Epidermal melanocyte (primary cell): ENCODE data around the gene CDC42EP3.

Source experiments
- DNase-seq: peaks from one replicate; pipeline ENCODE4 v3.0.0; 2011; ENCODE audit warnings: low spot score; ENCODE audit not compliant: insufficient read length

The CDC42EP3 gene, protein sequence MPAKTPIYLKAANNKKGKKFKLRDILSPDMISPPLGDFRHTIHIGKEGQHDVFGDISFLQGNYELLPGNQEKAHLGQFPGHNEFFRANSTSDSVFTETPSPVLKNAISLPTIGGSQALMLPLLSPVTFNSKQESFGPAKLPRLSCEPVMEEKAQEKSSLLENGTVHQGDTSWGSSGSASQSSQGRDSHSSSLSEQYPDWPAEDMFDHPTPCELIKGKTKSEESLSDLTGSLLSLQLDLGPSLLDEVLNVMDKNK

DNA sequence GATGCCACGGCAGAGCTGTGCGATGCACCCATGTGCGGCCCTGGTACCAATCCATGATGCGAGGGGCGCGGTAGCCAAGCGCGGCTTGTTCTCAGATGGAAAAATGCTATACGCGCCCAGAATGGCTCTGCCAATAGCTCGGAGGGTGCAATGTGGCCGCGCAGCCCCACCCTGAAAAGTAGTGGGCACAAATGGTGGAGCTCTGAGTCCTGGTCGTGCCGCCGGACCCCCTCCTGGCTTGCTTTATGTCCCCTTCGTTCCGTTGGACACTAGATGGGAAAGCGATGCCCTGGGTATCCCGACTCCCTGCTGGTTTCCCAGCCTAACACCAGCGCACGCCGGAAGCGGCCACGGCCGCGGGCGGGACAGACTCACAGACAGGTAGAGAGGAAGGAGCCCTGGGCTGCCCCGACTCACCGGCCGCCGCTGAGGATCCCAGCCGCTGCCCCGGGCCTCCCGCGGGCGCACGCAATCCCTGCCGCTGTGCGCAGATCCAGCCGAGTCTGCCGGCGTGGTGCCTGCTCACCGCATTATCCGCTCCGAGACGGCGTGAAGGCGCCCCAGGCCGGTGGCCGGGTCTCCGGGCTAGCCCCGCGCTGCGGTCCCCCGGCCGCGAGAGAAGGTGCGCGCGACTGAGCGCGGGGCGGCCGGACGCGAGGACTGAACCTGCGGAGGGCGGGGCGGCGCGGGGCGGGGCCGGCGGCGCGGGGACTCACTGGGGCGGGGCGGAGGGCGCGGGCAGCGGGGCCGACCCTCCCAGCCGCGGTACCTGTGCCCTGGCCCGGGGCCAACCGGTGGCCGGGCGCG, at the start of gene CDC42EP3:
Gene CDC42EP3 (minus strand): TSS at position 634 of the 807 bp plus-strand sequence. CDS start 25,055 bp downstream, outside the sequence.
- DNase-seq, result no peak

DNA sequence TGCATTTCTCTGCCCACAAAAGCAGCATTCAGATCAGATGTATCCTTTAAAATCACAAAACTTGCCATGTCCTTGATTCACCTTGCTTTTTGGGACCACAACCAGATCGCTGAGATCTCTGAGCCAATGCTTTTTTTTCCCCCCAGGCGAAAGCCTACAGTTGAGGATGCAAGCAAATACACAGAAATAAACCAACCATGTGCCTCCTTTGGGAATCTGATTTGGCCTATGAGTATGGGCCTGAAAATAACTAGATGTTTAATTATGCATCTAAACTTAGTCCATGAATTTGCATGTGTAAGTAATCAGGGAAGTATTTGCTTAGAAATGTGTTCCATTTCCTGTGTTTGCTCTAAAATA, 49.7 kb upstream of the CDC42EP3 start:
- DNase-seq, result no peak

DNA sequence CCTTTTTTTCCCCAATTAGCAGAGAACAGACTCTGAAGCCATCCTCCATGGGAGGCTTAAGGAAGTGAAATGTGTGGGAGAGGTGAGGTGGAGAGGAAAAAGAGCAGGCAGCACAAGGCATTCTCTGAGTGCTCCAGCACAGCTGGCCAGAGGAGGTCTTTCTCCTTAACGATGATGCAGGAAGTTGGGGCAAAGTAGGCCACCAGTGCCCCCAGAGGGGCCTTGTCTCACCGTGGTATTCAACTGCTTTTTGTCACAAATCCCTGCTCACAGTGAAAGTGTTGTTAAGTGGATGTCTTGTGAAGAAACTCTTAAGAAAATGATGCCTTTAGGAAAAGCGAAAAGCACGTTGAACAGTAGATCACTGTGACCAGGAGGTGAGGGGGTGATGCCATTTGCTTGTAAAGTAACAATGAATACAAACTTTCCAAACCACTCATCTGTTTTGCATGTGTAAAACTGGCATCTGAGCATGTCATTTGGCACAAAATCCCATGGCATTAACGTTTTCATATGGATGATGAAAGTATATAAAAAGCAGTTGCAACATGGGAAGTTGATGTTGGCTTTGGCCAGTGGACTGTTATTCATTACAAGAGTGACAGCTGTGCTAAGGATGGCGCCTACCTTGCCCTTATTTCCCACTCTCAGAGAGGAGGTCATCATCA, 49.2 kb upstream of the CDC42EP3 start:
- peak; percentile 33 for DNase-seq

- no peak for DNase-seq
Measured at GRCh38 chr2:37718515-37719161, 47.2 kb upstream of the CDC42EP3 start.

DNA sequence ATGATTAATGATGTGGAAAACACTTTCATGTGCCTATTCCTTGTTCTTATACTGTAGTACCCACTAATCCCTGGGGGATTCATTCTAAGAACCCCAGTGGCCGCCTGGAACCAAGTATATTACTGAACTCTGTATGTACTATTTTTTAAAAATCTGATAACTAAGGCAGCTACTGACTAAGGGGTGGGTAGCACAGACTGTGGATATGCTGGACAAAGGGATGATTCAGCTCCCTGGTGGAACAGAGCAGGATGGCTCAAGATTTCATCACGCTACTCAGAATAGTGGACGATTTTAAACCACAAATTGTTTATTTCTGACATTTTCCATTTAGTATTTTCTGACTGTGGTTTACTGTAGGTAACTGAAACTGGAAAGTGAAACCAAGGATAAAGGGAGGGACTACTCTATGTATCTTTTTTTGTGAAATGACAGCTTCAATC, 41.8 kb upstream of the CDC42EP3 start:
- DNase-seq, result peak; percentile 56

GRCh38 chr2:37711831-37712230, 40.4 kb upstream of the CDC42EP3 start:
- no peak for DNase-seq

DNA sequence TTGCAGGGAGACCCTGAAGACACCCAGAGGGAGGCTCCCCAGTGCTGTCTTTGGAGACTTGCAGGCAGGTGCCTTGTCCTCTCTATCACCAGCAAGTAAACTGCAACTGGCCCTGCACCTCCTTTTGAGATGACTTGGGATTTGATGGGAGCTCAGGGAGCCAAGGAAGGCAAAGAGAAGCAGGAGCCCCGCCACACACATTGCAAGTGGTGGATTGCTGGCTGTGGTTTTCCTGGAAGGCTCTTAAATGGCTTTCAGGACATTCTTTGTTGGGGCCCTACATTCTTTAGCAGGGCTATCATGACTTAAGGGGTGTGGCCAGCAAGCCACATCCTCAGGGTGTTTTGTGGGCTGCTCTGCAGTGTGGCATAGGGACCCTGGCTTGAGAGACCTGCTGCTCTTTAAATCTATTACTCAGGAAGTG, 39.9 kb upstream of the CDC42EP3 start:
- peak; percentile 48 for DNase-seq

GRCh38 chr2:37709111-37709510, 37.7 kb upstream of the CDC42EP3 start:
- DNase-seq, result no peak

GRCh38 chr2:37708146-37708545, 36.7 kb upstream of the CDC42EP3 start:
- DNase-seq, result no peak

DNA sequence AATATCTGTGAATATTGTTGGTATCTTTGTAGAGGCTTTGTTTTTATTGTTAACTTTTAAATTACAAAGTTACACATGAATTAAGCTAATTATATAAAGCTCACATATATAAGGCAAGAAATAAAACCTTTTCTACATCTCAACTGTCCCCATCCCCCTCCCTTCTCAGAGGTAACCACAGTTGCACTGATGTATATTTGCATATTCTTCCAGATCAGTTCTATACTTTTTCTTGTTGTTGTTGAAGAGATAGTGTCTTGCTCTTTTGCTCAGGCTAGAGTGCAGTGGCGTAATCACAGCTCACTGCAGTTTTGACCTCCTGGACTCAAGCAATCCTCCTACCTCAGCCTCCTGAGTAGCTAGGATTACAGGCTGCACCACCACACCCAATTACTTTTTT, 36.0 kb upstream of the CDC42EP3 start:
- DNase-seq, result no peak

GRCh38 chr2:37706334-37707183, 35.1 kb upstream of the CDC42EP3 start:
- DNase-seq, result no peak

- DNase-seq, result no peak
Measured at GRCh38 chr2:37705191-37705590, 33.7 kb upstream of the CDC42EP3 start.

GRCh38 chr2:37698931-37699481, 27.6 kb upstream of the CDC42EP3 start:
- no peak for DNase-seq

DNA sequence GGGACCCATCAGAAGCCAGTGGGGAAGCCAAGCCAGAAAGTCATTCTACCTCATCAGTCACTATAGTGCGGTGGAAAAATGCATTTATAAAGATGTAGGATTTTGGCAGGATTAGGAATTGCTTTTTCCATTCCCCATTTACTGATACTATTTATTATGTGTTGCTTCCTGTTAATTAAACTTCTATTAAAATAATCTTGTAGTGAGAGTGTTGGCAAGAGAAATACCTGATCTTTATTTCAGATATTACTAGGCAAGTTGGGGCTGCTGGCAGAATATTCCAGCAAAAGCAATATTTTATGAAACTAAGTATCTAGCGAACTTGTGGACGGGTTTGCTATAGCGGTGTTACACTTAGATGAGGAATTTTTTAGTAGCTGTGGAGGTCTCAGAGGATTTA, 23.9 kb upstream of the CDC42EP3 start:
- no peak for DNase-seq

DNA sequence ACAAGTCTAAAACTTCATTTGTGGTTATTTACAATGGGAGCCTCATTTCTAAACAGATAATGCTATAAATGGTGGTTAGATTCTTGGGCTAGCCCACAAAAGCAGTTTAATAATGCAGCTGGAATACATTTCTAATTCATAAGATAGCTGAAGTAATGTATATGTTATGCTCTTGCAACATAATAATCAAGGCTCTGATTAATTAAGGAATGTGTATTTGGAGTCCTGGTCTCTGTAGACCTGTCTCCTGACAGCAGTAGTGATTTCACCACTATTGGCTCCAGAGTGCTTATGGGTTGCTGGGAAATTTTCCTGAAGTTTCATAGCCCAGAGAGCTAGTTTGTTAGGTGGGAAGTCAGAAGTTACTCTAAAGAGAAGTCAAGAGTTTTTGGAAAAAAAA, 21.3 kb upstream of the CDC42EP3 start:
- DNase-seq, result no peak

GRCh38 chr2:37689751-37690150, 18.3 kb upstream of the CDC42EP3 start:
- no peak for DNase-seq

- DNase-seq, result no peak
Measured at GRCh38 chr2:37688771-37689468, 17.5 kb upstream of the CDC42EP3 start.

DNA sequence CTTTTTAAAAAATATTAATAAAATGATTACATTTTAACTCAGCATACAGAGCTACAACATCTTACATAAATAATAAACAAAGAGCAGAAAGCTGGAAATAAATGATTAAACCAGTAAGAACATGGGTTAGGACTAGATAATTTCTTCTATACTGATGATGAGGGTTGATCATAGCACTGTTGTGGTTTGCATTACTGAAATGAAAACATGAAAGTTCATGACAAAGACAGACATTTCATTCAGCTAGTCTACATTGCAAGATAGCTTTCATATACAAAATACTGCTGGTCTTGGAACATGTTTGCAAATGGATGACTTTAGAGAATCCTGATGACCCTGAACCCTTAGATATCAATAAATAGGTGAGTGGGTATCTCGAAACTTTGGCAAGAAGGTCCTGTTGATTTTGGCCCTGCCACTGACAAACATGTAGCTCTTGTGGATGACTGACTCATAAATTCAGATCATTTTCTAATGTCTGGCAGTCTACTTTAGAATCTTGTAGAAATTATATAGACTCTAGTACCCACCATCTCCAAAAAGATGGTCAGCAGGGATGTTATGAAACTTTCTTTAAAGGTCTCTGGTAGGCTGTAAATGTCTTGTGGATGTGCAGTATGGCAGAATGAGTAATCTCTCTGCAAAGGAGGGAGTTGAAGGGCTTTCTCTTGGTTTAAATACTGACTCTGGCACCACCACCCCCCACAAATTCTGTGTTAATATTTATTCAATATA, 15.5 kb upstream of the CDC42EP3 start:
- DNase-seq, result no peak

GRCh38 chr2:37684809-37685208, 13.4 kb upstream of the CDC42EP3 start:
- no peak for DNase-seq
